Thyroid gland (tissue), 4 donors: ENCODE data around the gene DOCK3. TPM values are rescaled to one million over a fixed set of nuclear protein-coding genes. Genes with fewer than 3 reads are reported as not detected.
"Not testable (repeated sequence)": the region's sequence is repeated elsewhere in the genome, so short reads cannot be mapped to it uniquely, and the experiment has no call there.

Experiments
- DNase-seq, 2 donors: peaks; one replicate each; pipeline ENCODE4 v3.0.0-alpha.2; 2019
- H3K27ac ChIP-seq, 3 donors: fragments of 200-600 bp; sonication (generic); 1 replicate in 2 of 3; 2 replicates in 1 of 3; pipeline ENCODE4 v1.5.1; 2016 to 2019; ENCODE audit warnings: mild to moderate bottlenecking in 1 of 3, moderate library complexity in 1 of 3
- H3K27me3 ChIP-seq: fragments of 200-600 bp; sonication (generic); one replicate; pipeline ENCODE4 v1.5.1; 2019
- H3K36me3 ChIP-seq, 2 donors: fragments of 200-600 bp; sonication (generic); one replicate each; pipeline ENCODE4 v1.5.1; 2016 to 2019
- H3K4me1 ChIP-seq, 2 donors: fragments of 200-600 bp; sonication (generic); one replicate each; pipeline ENCODE4 v1.5.1; 2017 to 2019
- H3K4me3 ChIP-seq, 3 donors: fragments of 200-600 bp; sonication (generic); replicated peaks in 1 of 3; 1 replicate in 2 of 3; 2 replicates in 1 of 3; pipeline ENCODE4 v1.5.1; 2016; ENCODE audit warnings: mild to moderate bottlenecking in 1 of 3
- H3K9me3 ChIP-seq: fragments of 200-600 bp; sonication (generic); one replicate; pipeline ENCODE4 v1.5.1; 2017
- CTCF ChIP-seq, 6 experiments: fragments of 200-600 bp in 3 of 6; fragments of 450-650 bp in 3 of 6; sonication (generic) in 3 of 6; IDR thresholded peaks; one replicate each; pipeline ENCODE4 v1.5.1; 2016 to 2019; ENCODE audit warnings: antibody characterized with exemption in 6 of 6, mild to moderate bottlenecking in 2 of 6, inconsistent platforms in 1 of 6, moderate library complexity in 1 of 6
- POLR2A ChIP-seq, 2 donors: fragments of 450-650 bp; IDR thresholded peaks; one replicate each; pipeline ENCODE4 v1.6.1; 2017; ENCODE audit warnings: antibody characterized with exemption in 2 of 2, mild to moderate bottlenecking in 2 of 2, moderate library complexity in 1 of 2
- WGBS, 2 donors: methylation state at CpG; one replicate each; pipeline ENCODE4 v1.1.5; 2017; 5-methylcytosine and 5-hydroxymethylcytosine counted together
- intact Hi-C: fragments of 100-400 bp; cut with DNase I; formaldehyde crosslinking; loops from one replicate; pipeline ENCODE4 v1.15.1; 2023
- total RNA-seq, 4 donors: library from RNA; depleted of rRNA; stranded (reverse); fragments of >200 nt; gene quantifications; one replicate each; pipeline ENCODE4 v1.2.3, GENCODE V29; 2016

Gene DOCK3
- total RNA-seq, 4 donors from 2014 or later, result 15.7 to 54.2 (median 21.1) TPM

GRCh38 chr3:50830451-50830850 lies 155.7 kb downstream of the DOCK3 start:
- no peaks in the 10 kb centered on the region for H3K9me3 ChIP-seq
- no peaks in the 10 kb centered on the region for H3K27me3 ChIP-seq
- intact Hi-C loops, result no loop called here
- TF ChIP-seq POLR2A (IDR thresholded peaks at IDR 0.05) (no peak), CTCF (IDR thresholded peaks at IDR 0.05) (no peak)
- no peak overlapping the region for H3K27ac ChIP-seq
- H3K4me3 ChIP-seq, result no peak overlapping the region
- no peaks in the 10 kb centered on the region for H3K4me1 ChIP-seq
- WGBS, 2 donors, result 95 to 97% methylated on average over 3 of the region's 3 CpGs
- no peaks in the 10 kb centered on the region for H3K36me3 ChIP-seq
- no peak for DNase-seq

- H3K9me3 ChIP-seq, H3K27ac ChIP-seq, H3K36me3 ChIP-seq, intact Hi-C loops, DNase-seq, H3K27me3 ChIP-seq, H3K4me1 ChIP-seq, H3K4me3 ChIP-seq: not testable (repeated sequence)
- WGBS, 2 donors, result 98 to 99% methylated on average over 2 of the region's 2 CpGs
Measured at GRCh38 chr3:50831009-50831408, 156.3 kb downstream of the DOCK3 start.

- Histone ChIP-seq H3K27me3 (no peaks in the 10 kb centered on the region), H3K9me3 (no peaks in the 10 kb centered on the region), H3K4me3 (no peak overlapping the region), H3K27ac (no peak overlapping the region), H3K36me3 (no peaks in the 10 kb centered on the region), H3K4me1 (no peaks in the 10 kb centered on the region)
- DNase-seq, result no peak
- intact Hi-C loops, result no loop called here
- TF ChIP-seq CTCF (IDR thresholded peaks at IDR 0.05) (no peak), POLR2A (IDR thresholded peaks at IDR 0.05) (no peak)
- 37 to 97% methylated on average over 1 of the region's 1 CpG for WGBS, 2 donors
Measured at GRCh38 chr3:50840983-50841489, 166.3 kb downstream of the DOCK3 start.

GRCh38 chr3:50848308-50848707 lies 173.6 kb downstream of the DOCK3 start:
- H3K36me3 ChIP-seq, result no peaks in the 10 kb centered on the region

GRCh38 chr3:50850639-50851511 lies 176.1 kb downstream of the DOCK3 start:
- DNase-seq, result no peak
- intact Hi-C loops, result no loop called here
- H3K9me3 ChIP-seq, result no peaks in the 10 kb centered on the region
- no peaks in the 10 kb centered on the region for H3K27me3 ChIP-seq
- 91 to 92% methylated on average over 3 of the region's 3 CpGs for WGBS, 2 donors
- no peak for TF ChIP-seq CTCF (IDR thresholded peaks at IDR 0.05)
- TF ChIP-seq POLR2A (IDR thresholded peaks at IDR 0.05), result no peak
- H3K4me1 ChIP-seq, result no peaks in the 10 kb centered on the region
- H3K36me3 ChIP-seq, result no peaks in the 10 kb centered on the region
- H3K27ac ChIP-seq, result no peak overlapping the region
- no peak overlapping the region for H3K4me3 ChIP-seq

More at GRCh38 chr3:50848308-50848707, 173.6 kb downstream of the DOCK3 start:
- Histone ChIP-seq H3K4me3 (no peak overlapping the region), H3K9me3 (no peaks in the 10 kb centered on the region), H3K27me3 (no peaks in the 10 kb centered on the region), H3K4me1 (no peaks in the 10 kb centered on the region), H3K27ac (no peak overlapping the region)
- DNase-seq, result no peak
- TF ChIP-seq POLR2A (IDR thresholded peaks at IDR 0.05), result no peak
- TF ChIP-seq CTCF (IDR thresholded peaks at IDR 0.05), result no peak
- intact Hi-C loops, result no loop called here
- WGBS, 2 donors, result 98% methylated on average over 5 of the region's 5 CpGs
